ENCODE data around the gene RCOR3. TPM values are rescaled to one million over a fixed set of nuclear protein-coding genes. Genes with fewer than 3 reads are reported as not detected.

Gene RCOR3
- total RNA-seq, 1 experiment from 2014 or later = 15.6 TPM

GRCh38 chr1:211324992-211325775 is 66.0 kb downstream of the RCOR3 start:
- no peak for DNase-seq (ENCODE audit: low read depth)

GRCh38 chr1:211326140-211326527 is 67.0 kb downstream of the RCOR3 start:
- DNase-seq (ENCODE audit: low read depth) = no peak

DNA sequence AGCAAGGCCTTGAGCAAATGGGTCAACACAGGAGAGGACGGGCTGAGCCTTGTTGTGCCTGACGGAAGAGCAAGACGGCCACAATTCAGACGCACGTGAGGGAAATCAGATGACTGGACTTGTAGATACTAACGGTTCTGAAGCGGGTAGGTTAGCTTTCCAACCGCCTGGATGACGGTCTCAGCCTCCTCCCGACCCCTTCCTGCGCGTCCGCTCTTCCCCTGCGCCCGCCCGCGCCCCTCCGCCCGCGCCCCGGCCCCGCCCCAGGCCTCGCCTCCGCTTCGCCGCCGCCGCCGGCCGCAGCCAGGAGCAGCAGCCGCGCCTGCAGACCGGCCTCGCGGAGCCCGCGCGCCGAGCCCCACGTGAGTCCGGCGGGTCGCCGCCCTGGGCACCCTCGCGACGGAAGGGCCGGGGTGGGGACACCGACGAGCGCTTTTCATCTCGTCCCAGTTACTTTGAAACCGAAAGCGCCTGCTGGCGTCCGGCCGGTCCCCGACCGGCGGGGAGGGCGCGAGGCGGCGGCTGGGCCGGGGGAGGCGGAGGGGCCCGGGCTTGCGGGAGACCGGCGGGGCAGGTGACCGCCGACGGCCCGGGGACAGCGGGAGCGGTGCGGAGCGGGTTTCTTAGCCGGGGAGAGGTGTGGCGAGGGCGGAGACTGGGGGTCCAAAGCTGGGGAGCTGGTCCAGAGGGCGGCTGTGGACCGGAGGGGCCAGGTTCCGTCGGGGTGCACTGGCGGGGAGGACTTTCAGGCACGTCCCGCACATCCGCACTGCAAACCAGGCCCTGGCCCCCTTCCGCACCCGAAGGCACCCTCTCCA is 67.6 kb downstream of the RCOR3 start, which contains the start of gene TRAF5:
TRAF5 (plus strand) TSS at position 306 of the 818 bp plus-strand sequence. CDS start 26,407 bp downstream, outside the sequence.
- peak; percentile 51 for DNase-seq (ENCODE audit: low read depth)

DNA sequence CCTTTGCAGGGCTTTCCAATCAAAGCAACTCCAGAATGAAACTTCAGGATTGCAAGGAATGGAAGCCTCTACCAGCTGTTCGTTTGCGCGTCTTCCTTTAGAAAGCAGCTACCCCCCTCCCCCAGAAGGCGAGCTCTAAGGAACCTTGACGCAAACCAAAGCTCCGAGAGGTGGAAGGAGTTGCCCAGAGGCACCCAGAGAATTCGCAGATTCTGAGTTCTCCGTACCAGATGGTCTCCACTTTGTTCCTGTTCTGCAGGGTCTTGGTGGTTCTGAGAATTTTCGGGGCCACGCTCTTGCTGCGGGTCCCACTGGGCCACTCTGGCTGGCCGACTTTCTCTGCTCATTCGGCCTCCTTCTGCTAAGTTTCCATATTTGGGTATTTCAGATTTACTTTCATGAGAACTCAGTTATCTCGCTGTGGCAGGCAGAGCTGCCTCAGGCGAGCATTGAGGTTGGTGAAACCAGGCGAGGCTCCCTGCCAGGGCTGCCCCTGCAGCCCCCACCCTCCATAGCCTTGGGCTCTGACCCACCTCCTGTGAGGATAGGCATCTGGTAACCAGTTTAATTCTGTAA is 68.3 kb downstream of the RCOR3 start:
- DNase-seq (ENCODE audit: low read depth) = peak; percentile 80

DNA sequence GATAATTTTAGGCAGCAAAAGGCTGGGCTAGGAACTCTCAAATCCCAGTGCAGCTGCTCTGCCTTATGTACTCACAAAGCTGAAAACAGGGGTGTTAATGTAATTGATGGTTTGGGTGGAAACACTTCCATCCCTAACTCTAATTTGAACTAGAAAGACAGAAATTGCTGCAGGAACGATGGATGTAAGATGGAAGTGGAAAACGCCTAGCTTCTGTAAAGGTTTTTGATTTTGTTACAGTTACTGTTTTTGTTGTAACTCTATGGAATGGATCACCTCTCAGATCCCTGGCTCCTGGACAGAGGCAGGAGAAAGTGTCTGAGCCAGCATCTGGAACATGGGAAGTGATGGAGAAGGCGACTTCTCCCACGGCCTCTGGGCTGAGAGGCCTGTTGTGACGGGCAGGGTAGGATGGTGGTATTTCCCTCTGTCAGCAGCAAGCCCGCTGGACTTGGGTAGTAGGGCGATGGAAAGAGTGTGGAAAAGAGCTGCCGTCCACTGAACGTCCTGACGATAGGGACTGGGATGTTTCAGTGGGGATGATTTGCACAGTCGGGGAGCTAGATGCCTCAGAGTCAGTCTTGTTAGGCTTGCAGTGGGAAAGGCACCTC is 69.0 kb downstream of the RCOR3 start:
- DNase-seq (ENCODE audit: low read depth) = no peak

DNA sequence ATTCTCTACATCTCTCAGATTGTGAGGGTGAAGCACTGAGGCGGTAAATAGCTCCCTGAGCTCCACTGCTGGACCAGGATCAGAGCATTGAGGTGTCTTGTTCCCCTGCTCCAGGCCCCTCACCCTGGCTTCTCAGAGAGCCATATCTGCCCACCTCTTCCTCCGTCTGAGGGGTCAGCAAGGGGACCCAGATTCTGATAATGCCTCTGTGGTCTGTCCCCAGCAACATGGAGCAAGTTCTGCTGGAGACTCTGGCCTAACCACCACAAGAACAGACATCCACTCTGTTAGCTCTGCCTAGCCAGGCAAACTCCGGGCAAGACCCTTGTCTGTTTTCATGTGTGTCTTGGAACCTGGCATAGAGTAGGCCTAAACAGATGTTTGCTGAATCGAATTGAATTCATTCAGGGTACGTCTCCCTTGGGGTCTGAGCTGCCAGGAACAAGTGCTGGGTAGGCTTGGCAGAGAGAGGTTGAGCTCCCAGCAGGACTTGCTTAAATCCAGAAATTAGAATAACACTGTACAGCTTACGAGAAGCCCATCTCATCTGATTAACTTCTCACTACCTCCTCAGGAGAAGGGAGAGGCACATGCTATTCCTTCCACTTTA is 69.8 kb downstream of the RCOR3 start:
- DNase-seq (ENCODE audit: low read depth) = no peak

DNA sequence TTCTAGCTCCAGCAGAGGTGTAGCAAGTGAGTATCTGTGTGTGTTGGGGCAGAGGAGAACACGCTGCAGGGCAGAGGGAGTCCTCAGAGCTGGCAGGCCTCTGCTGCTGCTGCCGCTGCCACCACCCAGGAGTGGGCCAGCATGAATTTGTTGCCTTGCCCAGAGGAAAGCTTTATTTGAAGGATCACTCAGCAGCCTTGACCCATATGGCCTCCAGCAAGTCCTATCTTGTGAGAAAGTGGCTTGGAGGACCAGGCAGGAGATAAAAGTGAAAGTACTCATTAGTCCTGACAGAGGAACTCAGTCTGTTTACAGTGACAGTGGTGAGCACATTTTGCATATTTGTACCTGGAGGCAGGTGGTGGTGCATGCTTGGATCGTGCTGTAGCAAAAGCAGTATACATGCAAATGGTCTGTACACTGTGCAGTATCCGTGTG is 70.6 kb downstream of the RCOR3 start:
- DNase-seq (ENCODE audit: low read depth) = no peak

DNA sequence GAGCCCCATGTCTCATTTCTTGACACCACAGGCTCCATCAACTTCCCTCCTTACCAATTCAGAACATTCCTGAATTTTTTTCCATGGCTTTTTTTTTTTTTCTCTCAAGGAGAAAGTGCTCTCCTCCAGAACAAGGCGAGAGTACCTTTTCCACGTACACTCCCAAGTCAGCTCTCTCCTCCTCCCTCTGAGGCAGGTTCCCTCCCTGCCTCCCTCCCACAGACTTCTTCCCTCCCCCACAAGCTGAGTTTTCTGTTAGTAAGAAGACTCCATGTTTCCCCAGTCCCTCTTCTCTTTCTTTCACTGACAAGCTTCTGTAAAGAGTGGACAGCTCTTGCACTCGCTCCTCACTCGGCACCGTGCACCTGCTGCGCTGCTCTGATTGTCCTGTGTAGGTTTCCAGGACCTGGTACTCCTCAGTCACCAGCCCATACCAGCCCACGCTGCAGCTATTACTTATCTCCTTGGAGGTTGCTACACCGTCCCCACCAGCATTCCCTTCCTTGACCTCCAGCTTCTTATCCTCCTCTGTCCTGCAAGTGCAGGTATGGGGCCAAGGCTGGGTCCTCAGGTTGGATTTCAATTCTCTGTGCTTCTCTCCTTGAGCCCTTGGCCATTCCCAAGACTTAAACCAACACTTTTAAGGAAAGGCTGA is 71.2 kb downstream of the RCOR3 start:
- DNase-seq (ENCODE audit: low read depth) = no peak

DNA sequence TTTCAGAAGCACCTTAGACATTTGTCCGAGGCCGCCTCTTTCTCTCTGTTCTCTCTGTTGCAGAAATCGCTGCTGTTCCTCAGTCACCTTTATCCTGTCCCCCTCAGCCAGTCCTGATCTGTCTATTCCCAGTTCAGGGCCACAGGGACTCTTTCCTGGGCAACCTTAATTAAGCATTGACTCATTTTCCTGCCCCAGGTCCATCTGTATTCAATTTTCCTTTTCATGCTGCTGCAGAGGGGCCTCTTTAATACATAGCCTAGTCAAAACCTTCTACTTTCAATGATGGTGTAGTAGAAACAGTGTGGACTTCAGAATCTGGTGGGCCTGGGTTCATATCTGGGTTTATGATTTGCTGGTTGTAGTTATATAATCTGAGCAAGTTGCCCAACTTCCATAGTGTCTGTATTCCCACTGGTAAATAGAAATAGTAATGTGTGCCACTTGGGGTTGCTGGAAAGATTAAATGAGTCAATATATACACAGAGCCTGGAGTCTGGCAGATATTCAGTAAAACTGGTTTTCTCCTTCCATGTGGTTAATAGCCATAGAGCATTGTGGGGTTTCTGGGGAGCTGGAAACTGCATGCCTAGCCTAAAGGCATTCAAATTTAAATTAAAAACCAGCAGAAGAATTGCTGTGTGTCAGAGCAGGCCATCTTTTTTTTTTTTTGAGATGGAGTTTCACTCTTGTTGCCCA is 72.0 kb downstream of the RCOR3 start:
- DNase-seq (ENCODE audit: low read depth) = peak; percentile 82

DNA sequence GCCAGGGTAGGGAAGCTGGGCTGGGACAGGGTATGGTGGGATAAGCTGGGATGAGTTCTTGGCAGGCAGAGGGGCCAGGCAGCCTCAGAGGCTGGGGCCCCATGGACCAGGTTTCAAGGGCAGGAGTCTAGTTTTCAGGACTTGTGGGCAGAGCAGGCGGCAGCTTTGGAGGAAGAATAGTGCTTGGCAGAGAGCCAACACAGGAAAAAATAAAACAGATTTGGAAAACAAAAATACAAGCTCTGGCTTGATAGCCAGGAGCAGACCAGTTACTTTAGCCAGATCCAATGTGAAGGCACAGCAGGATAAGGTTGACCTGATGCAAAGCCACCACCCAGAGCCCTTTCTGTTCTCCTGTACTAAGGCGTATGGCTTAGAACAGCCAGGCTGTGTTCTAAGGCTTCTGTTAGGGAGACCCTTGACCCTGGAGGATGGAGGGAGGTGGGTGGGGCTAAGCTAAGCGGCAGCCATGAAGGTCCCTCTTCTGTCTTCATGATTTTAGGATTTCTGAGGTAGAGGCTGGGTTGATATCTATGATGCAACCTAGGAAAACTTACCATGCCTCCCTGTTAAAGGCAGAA is 73.0 kb downstream of the RCOR3 start:
- no peak for DNase-seq (ENCODE audit: low read depth)

- no peak for DNase-seq (ENCODE audit: low read depth)
These were observed 73.7 kb downstream of the RCOR3 start for GRCh38 chr1:211332830-211333229.

GRCh38 chr1:211333906-211334305 is 74.7 kb downstream of the RCOR3 start:
- no peak for DNase-seq (ENCODE audit: low read depth)

GRCh38 chr1:211334986-211335385 is 75.8 kb downstream of the RCOR3 start:
- no peak for DNase-seq (ENCODE audit: low read depth)

- no peak for DNase-seq (ENCODE audit: low read depth)
These were observed 76.5 kb downstream of the RCOR3 start for GRCh38 chr1:211335522-211336157.

DNA sequence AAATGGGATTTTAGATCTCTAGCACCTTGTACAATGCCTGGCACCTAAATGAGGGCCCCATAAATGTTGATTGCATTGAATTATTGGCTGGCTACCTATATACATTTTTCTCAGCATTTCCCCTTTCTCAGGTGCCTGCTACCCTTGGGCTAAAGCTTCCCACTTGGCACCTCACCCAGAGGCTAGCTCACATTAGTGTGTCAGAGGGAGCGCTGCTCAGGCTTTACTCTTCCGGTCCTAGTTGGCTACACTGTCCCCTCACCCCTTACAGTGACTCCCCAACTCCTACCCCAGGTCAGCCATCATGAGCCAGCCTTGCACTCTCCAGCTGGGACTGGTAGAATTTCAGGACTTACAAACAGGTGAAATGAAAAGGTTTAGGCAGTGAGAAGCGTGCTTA is 77.0 kb downstream of the RCOR3 start:
- no peak for DNase-seq (ENCODE audit: low read depth)

- no peak for DNase-seq (ENCODE audit: low read depth)
These were observed 77.6 kb downstream of the RCOR3 start for GRCh38 chr1:211336775-211337174.

DNA sequence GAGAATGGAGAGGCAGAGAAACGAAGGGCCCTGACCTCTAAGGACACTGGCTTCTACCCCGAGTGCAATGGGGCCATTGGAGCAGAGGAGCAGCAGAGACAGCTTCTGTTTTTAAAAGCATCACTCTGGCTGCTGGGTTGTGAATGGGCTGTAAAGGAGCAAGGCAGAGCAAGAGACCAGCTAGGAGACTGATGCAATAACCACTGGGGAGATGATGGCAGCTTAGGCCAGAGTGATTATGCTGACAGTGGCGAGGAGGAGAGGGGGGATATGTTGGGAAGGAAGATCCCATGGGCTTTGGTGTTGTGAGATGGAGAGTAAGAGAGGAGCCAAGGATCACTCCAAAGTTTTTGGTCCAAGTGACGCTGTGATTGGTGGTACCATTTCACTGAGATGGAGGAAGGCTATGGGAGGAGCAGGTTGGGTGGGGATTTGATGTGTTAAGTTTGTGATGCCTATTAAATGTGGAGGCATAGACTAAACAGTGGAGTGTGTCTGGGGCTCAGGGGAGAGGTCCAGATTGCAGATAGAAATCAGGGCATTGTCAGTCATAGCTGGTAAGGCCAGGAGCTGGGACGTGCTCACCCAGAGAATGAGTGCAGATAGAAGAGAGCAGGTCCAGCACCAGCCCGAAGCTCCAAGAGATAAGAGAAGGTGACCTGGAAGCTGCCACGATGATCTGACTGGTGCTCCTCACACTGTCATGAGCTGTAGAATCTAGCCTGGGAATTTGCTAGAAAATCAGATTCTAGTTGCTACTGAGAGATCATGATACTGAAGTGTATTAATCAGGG is 78.5 kb downstream of the RCOR3 start:
- no peak for DNase-seq (ENCODE audit: low read depth)

- DNase-seq (ENCODE audit: low read depth) = no peak
These were observed 79.1 kb downstream of the RCOR3 start for GRCh38 chr1:211338224-211338620.

DNA sequence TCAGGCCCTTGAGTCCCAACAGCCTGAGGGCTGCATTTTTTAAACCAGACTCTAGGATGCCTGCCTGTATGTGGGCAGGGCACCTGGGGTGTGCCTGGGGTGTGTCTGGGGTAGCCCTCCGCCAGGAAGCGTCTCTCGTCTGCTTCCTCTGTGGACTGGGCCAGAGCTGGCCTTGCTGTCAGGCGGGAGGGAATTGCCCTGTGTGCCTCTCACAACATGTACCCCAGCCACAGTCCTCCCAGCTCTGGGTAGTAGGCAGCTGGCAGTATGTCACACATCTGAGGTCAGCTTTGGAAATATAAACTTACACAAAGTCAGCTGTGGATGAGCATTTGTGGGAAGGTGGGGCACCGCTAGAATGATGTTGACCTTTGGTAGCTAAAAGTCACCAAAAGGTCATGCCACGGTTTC is 80.5 kb downstream of the RCOR3 start:
- no peak for DNase-seq (ENCODE audit: low read depth)

Measured in RPMI7951 (cell line).